HEK293T (cell line): ENCODE measurements around the gene FGF14.

Experiments used
- CTCF ChIA-PET: fragments of 350-600 bp; formaldehyde crosslinking; extraction: SDS; loops from one replicate; lab custom pipeline; 2021; ENCODE audit warnings: antibody characterized with exemption, inconsistent platforms; lab: Yijun Ruan, JAX
- POLR2A ChIA-PET: fragments of 350-600 bp; formaldehyde crosslinking; extraction: SDS; loops from one replicate; lab custom pipeline; 2020; ENCODE audit warnings: antibody characterized with exemption, inconsistent platforms; lab: Yijun Ruan, JAX
- DNase-seq: peaks from one replicate; pipeline ENCODE4 v3.0.0; 2012; ENCODE audit warnings: mixed read lengths; ENCODE audit errors: extremely low spot score
- ARNT ChIP-seq: fragments of 450-650 bp; IDR thresholded peaks from 2 replicates; pipeline ENCODE4 v1.6.1; 2017; ENCODE audit warnings: mild to moderate bottlenecking
- BHLHE40 ChIP-seq: fragments of 450-650 bp; IDR thresholded peaks from 2 replicates; pipeline ENCODE4 v1.6.1; 2016; ENCODE audit warnings: mild to moderate bottlenecking, moderate library complexity, borderline replicate concordance
- CTBP1 ChIP-seq: fragments of 450-650 bp; IDR thresholded peaks from 2 replicates; pipeline ENCODE4 v1.6.1; 2016; ENCODE audit warnings: borderline replicate concordance
- ELF4 ChIP-seq: fragments of 450-650 bp; IDR thresholded peaks from 2 replicates; pipeline ENCODE4 v1.6.1; 2017; ENCODE audit warnings: antibody characterized with exemption
- FOXA1 ChIP-seq: fragments of 450-650 bp; IDR thresholded peaks from 2 replicates; pipeline ENCODE4 v1.6.1; 2016; ENCODE audit warnings: mild to moderate bottlenecking
- FOXK2 ChIP-seq: fragments of 450-650 bp; IDR thresholded peaks from 2 replicates; pipeline ENCODE4 v1.6.1; 2016; ENCODE audit warnings: mild to moderate bottlenecking
- FOXM1 ChIP-seq: fragments of 450-650 bp; IDR thresholded peaks from 2 replicates; pipeline ENCODE4 v1.6.1; 2017; ENCODE audit warnings: mild to moderate bottlenecking, borderline replicate concordance
- HDGF ChIP-seq: fragments of 450-650 bp; IDR thresholded peaks from 2 replicates; pipeline ENCODE4 v1.6.1; 2017; ENCODE audit warnings: antibody characterized with exemption, borderline replicate concordance
- L3MBTL2 ChIP-seq: fragments of 450-650 bp; conservative IDR thresholded peaks from 2 replicates; pipeline ENCODE4 v1.6.1; 2016; ENCODE audit warnings: mild to moderate bottlenecking
- LEF1 ChIP-seq: fragments of 450-650 bp; IDR thresholded peaks from 2 replicates; pipeline ENCODE4 v1.6.1; 2017; ENCODE audit warnings: mild to moderate bottlenecking, borderline replicate concordance
- NFRKB ChIP-seq: fragments of 450-650 bp; IDR thresholded peaks from 2 replicates; pipeline ENCODE4 v1.6.1; 2016; ENCODE audit warnings: mild to moderate bottlenecking, moderate library complexity
- PKNOX1 ChIP-seq: fragments of 450-650 bp; IDR thresholded peaks from 2 replicates; pipeline ENCODE4 v1.6.1; 2016
- SP1 ChIP-seq: fragments of 450-650 bp; IDR thresholded peaks from 2 replicates; pipeline ENCODE4 v1.6.1; 2017
- SUZ12 ChIP-seq: fragments of 450-650 bp; IDR thresholded peaks from 2 replicates; pipeline ENCODE4 v1.6.1; 2016; ENCODE audit warnings: mild to moderate bottlenecking
- TARDBP ChIP-seq: fragments of 450-650 bp; IDR thresholded peaks from 2 replicates; pipeline ENCODE4 v1.6.1; 2016
- ZNF384 ChIP-seq: fragments of 450-650 bp; IDR thresholded peaks from 2 replicates; pipeline ENCODE4 v1.6.1; 2016

FGF14 gene

GRCh38 chr13:101783554-101783953, 618.3 kb downstream of the FGF14 start:
- POLR2A ChIA-PET, result no interaction called here
- no peak for TF ChIP-seq ARNT
- CTCF ChIA-PET, result no interaction called here
- DNase-seq, result no peak

- ChIA-PET POLR2A (no interaction called here), CTCF (no interaction called here)
- no peak for TF ChIP-seq FOXK2
- TF ChIP-seq CTBP1, result no peak
- TF ChIP-seq FOXA1, result no peak
- TF ChIP-seq PKNOX1, result no peak
- TF ChIP-seq TARDBP, result no peak
- TF ChIP-seq SUZ12, result no peak
- TF ChIP-seq ARNT, result no peak
- TF ChIP-seq L3MBTL2, result no peak
- no peak for DNase-seq
Measured at GRCh38 chr13:101780211-101780610, 621.6 kb downstream of the FGF14 start.

DNA sequence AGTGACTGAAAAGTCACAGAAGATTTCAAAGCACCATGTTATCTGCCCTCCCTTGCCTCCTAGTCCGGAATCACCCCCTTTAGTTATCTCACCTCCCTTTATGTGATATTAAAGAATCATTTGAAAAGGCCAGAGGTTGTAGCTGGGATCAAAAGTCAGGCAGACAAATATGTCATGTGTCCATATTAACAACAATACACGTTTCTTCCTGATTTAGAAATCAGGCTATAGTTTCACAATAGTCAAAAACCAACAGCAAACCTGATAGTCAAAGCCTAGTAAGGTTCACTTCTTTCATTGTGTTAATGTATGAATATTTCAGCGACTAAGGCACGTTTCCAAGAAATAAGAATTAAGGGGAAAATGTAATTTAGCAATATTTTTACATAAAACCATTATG, 622.7 kb downstream of the FGF14 start:
- DNase-seq, result no peak
- ChIA-PET POLR2A (no interaction called here), CTCF (no interaction called here)
- no peak for TF ChIP-seq NFRKB
- no peak for TF ChIP-seq LEF1
- TF ChIP-seq ARNT, result no peak
- TF ChIP-seq FOXM1, result no peak
- TF ChIP-seq ELF4, result no peak
- TF ChIP-seq CTBP1, result no peak
- TF ChIP-seq SP1, result no peak
- no peak for TF ChIP-seq SUZ12
- no peak for TF ChIP-seq FOXA1
- no peak for TF ChIP-seq ZNF384

- no peak for DNase-seq
- no peak for TF ChIP-seq NFRKB
- TF ChIP-seq FOXA1, result no peak
- TF ChIP-seq PKNOX1, result no peak
- TF ChIP-seq CTBP1, result no peak
- no peak for TF ChIP-seq ZNF384
- CTCF ChIA-PET, result no interaction called here
- POLR2A ChIA-PET, result no interaction called here
Measured at GRCh38 chr13:101775267-101775666, 626.6 kb downstream of the FGF14 start.

DNA sequence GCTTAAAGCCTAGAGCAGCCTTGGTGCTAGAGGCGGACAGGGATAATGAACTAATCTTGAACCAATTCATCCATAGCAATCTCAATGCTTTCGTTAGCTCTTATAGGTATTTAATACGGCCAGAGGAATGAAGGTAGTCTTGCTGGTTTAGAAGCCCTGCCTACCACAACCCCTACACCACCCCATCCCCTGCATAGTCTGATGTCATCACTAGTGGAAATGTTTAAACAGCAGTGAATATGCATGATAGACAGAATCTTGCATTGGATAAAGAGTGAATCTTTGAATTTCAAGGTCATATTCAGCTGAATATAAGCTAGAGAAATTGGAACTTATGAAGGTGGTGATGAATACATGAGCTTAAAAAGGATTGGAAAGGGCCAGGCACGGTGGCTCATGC, 627.5 kb downstream of the FGF14 start:
- ChIA-PET POLR2A (no interaction called here), CTCF (no interaction called here)
- no peak for TF ChIP-seq SUZ12
- TF ChIP-seq PKNOX1, result no peak
- TF ChIP-seq FOXM1, result no peak
- TF ChIP-seq L3MBTL2, result no peak
- TF ChIP-seq ARNT, result no peak
- TF ChIP-seq HDGF, result no peak
- DNase-seq, result no peak

GRCh38 chr13:101773062-101773461, 628.8 kb downstream of the FGF14 start:
- ChIA-PET CTCF (no interaction called here), POLR2A (no interaction called here)
- DNase-seq, result no peak
- TF ChIP-seq SP1 (no peak), FOXM1 (no peak), PKNOX1 (no peak), ELF4 (no peak), TARDBP (no peak), SUZ12 (no peak), BHLHE40 (no peak), LEF1 (no peak), FOXA1 (no peak), HDGF (no peak), FOXK2 (no peak), ZNF384 (no peak), L3MBTL2 (no peak), CTBP1 (no peak), ARNT (no peak), NFRKB (no peak)

DNA sequence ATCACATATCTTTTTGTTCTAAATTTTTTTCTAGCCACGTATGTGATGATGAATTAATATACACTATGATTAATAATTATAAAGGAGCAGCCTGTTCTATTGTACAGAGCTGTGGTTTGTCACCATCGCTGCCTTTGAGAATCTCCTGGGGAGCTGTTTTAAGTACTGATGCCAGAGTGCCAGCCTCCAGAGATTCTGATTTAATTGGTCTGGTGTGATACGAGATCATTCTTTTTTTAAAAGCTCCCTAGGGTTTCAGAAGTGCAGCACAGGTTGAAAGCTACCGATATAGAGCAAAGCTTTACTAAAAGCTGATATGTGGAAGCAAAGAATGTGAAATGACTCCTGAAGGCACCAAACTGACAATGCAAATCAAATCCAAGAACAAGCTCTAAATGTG, 634.7 kb downstream of the FGF14 start:
- ChIA-PET POLR2A (no interaction called here), CTCF (no interaction called here)
- TF ChIP-seq SP1, result no peak
- no peak for TF ChIP-seq NFRKB
- TF ChIP-seq ARNT, result no peak
- no peak for TF ChIP-seq CTBP1
- no peak for TF ChIP-seq L3MBTL2
- no peak for TF ChIP-seq BHLHE40
- no peak for TF ChIP-seq FOXM1
- no peak for TF ChIP-seq ZNF384
- TF ChIP-seq FOXK2, result no peak
- DNase-seq, result no peak
